GM23338 (cell line): ENCODE results near the gene EFCAB6. TPM values are rescaled to one million over a fixed set of nuclear protein-coding genes. Genes with fewer than 3 reads are reported as not detected.

Experiments
- ATAC-seq: fragments of 200-7000 bp; cut with Tn5 transposase; 3 replicates; pipeline ENCODE4 v1.9.1; 2020
- DNase-seq: peaks from one replicate; pipeline ENCODE4 v3.0.0-alpha.2; 2015; ENCODE audit warnings: low spot score
- H2AFZ ChIP-seq: fragments of 200-600 bp; sonication (generic); 2 replicates; pipeline ENCODE4 v1.8.0; 2016; ENCODE audit warnings: antibody characterized with exemption, mild to moderate bottlenecking, moderate library complexity
- H3F3A ChIP-seq: fragments of 200-600 bp; sonication (generic); replicated peaks from 2 replicates; pipeline ENCODE4 v1.8.0; 2017; ENCODE audit warnings: antibody characterized with exemption, mixed run types, low read depth
- H3K27ac ChIP-seq: fragments of 200-600 bp; sonication (generic); 2 replicates; pipeline ENCODE4 v1.6.1; 2016; ENCODE audit warnings: low read depth
- H3K27me3 ChIP-seq: fragments of 200-600 bp; sonication (generic); 2 replicates; pipeline ENCODE4 v1.8.0; 2016; ENCODE audit warnings: mild to moderate bottlenecking, mixed run types, moderate library complexity; ENCODE audit not compliant: insufficient read depth
- H3K36me3 ChIP-seq: fragments of 200-600 bp; sonication (generic); 2 replicates; pipeline ENCODE4 v1.8.0; 2016; ENCODE audit warnings: mild to moderate bottlenecking; ENCODE audit not compliant: insufficient read depth
- H3K4me1 ChIP-seq: fragments of 200-600 bp; sonication (generic); 2 replicates; pipeline ENCODE4 v1.8.0; 2016; ENCODE audit warnings: mild to moderate bottlenecking, moderate library complexity; ENCODE audit not compliant: insufficient read depth
- H3K4me2 ChIP-seq: fragments of 200-600 bp; sonication (generic); 2 replicates; pipeline ENCODE4 v1.7.1; 2017; ENCODE audit warnings: mixed run types
- H3K4me3 ChIP-seq: fragments of 200-600 bp; sonication (generic); 2 replicates; pipeline ENCODE4 v1.6.1; 2016; ENCODE audit warnings: mixed run types
- H3K79me2 ChIP-seq: fragments of 200-600 bp; sonication (generic); replicated peaks from 2 replicates; pipeline ENCODE4 v1.8.0; 2017; ENCODE audit warnings: mild to moderate bottlenecking; ENCODE audit not compliant: insufficient read depth
- H3K9me2 ChIP-seq: fragments of 200-600 bp; sonication (generic); 2 replicates; pipeline ENCODE4 v1.8.0; 2017; ENCODE audit not compliant: insufficient read depth
- H4K20me1 ChIP-seq: fragments of 200-600 bp; sonication (generic); replicated peaks from 2 replicates; pipeline ENCODE4 v1.8.0; 2017; ENCODE audit warnings: mild to moderate bottlenecking; ENCODE audit not compliant: insufficient read depth
- H3K27ac Mint-ChIP-seq: 2 replicates; pipeline ENCODE4 v1.8.0; 2020; ENCODE audit warnings: inconsistent platforms, mild to moderate bottlenecking, moderate library complexity, mixed read lengths
- H3K27me3 Mint-ChIP-seq: 3 replicates; pipeline ENCODE4 v1.8.0; 2022; ENCODE audit warnings: low read depth, mild to moderate bottlenecking, moderate library complexity, mixed read lengths, inconsistent platforms; ENCODE audit not compliant: insufficient read depth, poor library complexity
- H3K36me3 Mint-ChIP-seq: 3 replicates; pipeline ENCODE4 v1.8.0; 2021; ENCODE audit warnings: low read depth, mild to moderate bottlenecking, inconsistent platforms, moderate library complexity, mixed read lengths
- H3K4me1 Mint-ChIP-seq: 3 replicates; pipeline ENCODE4 v1.8.0; 2020; ENCODE audit warnings: mild to moderate bottlenecking, inconsistent platforms, mixed read lengths
- H3K4me3 Mint-ChIP-seq: 3 replicates; pipeline ENCODE4 v1.8.0; 2021; ENCODE audit warnings: moderate library complexity, mild to moderate bottlenecking, inconsistent platforms, mixed read lengths
- H3K9me3 Mint-ChIP-seq: 3 replicates; pipeline ENCODE4 v1.8.0; 2020; ENCODE audit warnings: moderate library complexity, mild to moderate bottlenecking, inconsistent platforms, mixed read lengths
- EZH2 ChIP-seq: fragments of 200-600 bp; sonication (generic); IDR thresholded peaks from one replicate; pipeline ENCODE4 v1.8.0; 2017; ENCODE audit warnings: antibody characterized with exemption, mild to moderate bottlenecking, low read depth; ENCODE audit not compliant: unreplicated experiment
- EZH2phosphoT487 ChIP-seq: fragments of 200-600 bp; sonication (generic); IDR thresholded peaks from one replicate; pipeline ENCODE4 v1.8.1; 2018; ENCODE audit warnings: antibody characterized with exemption; ENCODE audit not compliant: unreplicated experiment
- JUNB ChIP-seq: IDR thresholded peaks from one replicate; pipeline ENCODE4 v1.6.1; 2016; ENCODE audit warnings: antibody characterized with exemption; ENCODE audit not compliant: unreplicated experiment
- NANOG ChIP-seq: IDR thresholded peaks from 2 replicates; pipeline ENCODE4 v1.6.1; 2016; ENCODE audit warnings: antibody characterized with exemption, borderline replicate concordance
- POLR2AphosphoS5 ChIP-seq: IDR thresholded peaks from 2 replicates; pipeline ENCODE4 v1.6.1; 2016; ENCODE audit warnings: antibody characterized with exemption, low read depth
- REST ChIP-seq: IDR thresholded peaks from one replicate; pipeline ENCODE4 v1.6.1; 2018; ENCODE audit warnings: antibody characterized with exemption; ENCODE audit not compliant: unreplicated experiment
- STAT1 ChIP-seq: IDR thresholded peaks from one replicate; pipeline ENCODE4 v1.6.1; 2016; ENCODE audit warnings: antibody characterized with exemption; ENCODE audit not compliant: unreplicated experiment
- ZNF114 ChIP-seq: fragments of 250-450 bp; sonication (Bioruptor Pico); IDR thresholded peaks from 2 replicates; pipeline ENCODE4 v1.5.0; 2020; ENCODE audit warnings: mild to moderate bottlenecking, moderate library complexity
- polyA plus RNA-seq: library from polyadenylated mRNA; unstranded; fragments of >200 nt; fragmentation: Nextera tagmentation; extraction: Ambion mirVana; gene quantifications from 2 replicates; pipeline ENCODE4 v1.2.1, GENCODE V29; 2016
- total RNA-seq: library from RNA; depleted of rRNA; stranded (reverse); fragments of >200 nt; shearing (Covaris generic); gene quantifications from 2 replicates; pipeline ENCODE4 v1.2.3, GENCODE V29; 2014
- TF ChIP-seq, protein P1 (sequence below), 2 experiments: fragments of 200-600 bp in 1 of 2; sonication (generic) in 1 of 2; conservative IDR thresholded peaks; 2 replicates each; pipeline versions ENCODE4 v1.5.1 to v1.6.1; 2016 to 2017; ENCODE audit warnings: antibody characterized with exemption in 2 of 2, low read depth in 2 of 2, mild to moderate bottlenecking in 2 of 2, moderate library complexity in 1 of 2
- TF ChIP-seq, protein P2 (sequence below): fragments of 250-450 bp; sonication (Bioruptor Pico); IDR thresholded peaks from 2 replicates; pipeline ENCODE4 v1.5.0; 2020; ENCODE audit warnings: mild to moderate bottlenecking, moderate library complexity

The EFCAB6 gene
- total and polyA plus RNA-seq, 2 experiments from 2014 or later, result 1.1 to 1.8 TPM

DNA sequence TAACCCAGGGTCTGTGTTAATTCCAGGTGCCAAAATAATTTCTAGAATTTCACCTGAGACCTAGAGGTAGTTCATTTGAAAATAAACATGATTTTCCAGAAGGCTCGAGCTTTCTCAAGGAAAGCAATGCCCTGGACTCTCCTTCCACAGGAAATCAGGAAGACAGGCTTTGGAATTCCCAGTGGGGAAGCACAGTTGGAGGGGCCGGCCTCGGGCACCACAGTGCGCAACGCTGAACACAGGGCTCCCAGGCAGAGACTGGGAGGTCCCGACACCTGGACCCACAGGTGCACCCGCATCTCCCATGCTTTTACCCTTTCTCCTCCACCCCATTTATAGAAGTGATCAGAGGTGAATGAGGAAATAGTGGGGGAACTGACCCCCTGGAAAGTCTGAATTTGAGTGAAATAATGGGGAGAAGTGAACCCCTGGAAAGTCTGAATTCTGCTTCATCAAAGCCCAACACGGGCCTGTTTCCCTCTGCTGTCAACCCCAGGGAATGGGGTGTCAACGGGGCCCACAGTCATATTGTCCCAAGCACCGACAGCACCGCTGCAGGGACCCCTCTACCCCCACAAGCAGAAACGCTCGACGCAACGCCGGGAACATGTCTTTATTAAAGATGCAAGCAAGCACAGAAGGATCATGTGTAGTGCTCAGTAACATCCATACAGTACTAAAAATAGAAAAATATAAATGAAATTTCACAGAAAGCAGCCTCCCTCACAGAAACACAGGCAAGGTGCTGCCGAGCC lies 12.0 kb upstream of the EFCAB6 start (continued):
- no peak for TF ChIP-seq REST
- TF ChIP-seq EZH2, result no peak
- no peak for TF ChIP-seq NANOG
- no peak for TF ChIP-seq STAT1

DNA sequence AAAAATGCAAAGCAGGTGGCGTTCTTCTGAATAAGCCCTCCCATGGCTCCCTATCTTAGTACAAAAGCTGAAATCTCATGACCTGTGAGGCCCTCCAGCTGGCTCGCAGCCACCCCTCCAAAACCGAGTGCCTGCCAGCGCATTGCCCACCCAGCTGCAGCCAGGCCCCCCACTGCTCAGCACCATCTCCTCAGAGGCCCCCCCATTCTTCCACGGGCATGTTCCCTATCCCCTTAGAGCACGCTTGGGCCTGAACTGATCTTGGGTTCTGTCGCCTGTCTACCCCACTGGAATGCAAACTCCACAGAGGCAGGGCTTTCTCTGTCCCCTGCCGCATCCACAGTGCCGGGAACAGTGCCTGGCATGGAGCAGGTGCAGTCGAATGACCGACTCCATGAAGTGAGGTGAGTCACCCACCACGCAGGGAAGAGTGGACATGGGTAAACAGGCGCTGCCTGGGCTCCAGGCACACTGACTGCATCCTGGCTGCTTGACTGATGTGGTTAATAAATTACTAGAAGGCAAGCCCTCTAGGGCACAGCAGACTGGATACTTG lies 11.3 kb upstream of the EFCAB6 start:
- Histone ChIP-seq H3F3A (no peaks in the 10 kb centered on the region), H3K27me3 (no peaks in the 10 kb centered on the region), H2AFZ (no peak overlapping the region), H3K79me2 (no peaks in the 10 kb centered on the region), H3K27ac (0 out of 2 replicates have a peak overlapping the region, but pooled peaks have one; percentile 66), H3K4me3 (no peak overlapping the region), H3K4me2 (peak overlapping the region; percentile 68), H3K9me2 (no peaks in the 10 kb centered on the region), H4K20me1 (peaks cover 6% of the 10 kb centered on the region), H3K36me3 (peaks cover 6% of the 10 kb centered on the region), H3K4me1 (peaks cover 21% of the 10 kb centered on the region)
- Mint-ChIP-seq H3K9me3 (peaks cover 3% of the 10 kb centered on the region; the same call in 1 of the 3 replicates), H3K4me3 (no peak overlapping the region; the same call in 2 of the 3 replicates), H3K27ac (peak overlapping the region; percentile 85), H3K27me3 (peaks cover 18% of the 10 kb centered on the region), H3K36me3 (peaks cover 22% of the 10 kb centered on the region), H3K4me1 (peaks cover 71% of the 10 kb centered on the region)
- ATAC-seq, result peak; percentile 47
- DNase-seq, result peak; percentile 50
- TF ChIP-seq, protein P1, sequence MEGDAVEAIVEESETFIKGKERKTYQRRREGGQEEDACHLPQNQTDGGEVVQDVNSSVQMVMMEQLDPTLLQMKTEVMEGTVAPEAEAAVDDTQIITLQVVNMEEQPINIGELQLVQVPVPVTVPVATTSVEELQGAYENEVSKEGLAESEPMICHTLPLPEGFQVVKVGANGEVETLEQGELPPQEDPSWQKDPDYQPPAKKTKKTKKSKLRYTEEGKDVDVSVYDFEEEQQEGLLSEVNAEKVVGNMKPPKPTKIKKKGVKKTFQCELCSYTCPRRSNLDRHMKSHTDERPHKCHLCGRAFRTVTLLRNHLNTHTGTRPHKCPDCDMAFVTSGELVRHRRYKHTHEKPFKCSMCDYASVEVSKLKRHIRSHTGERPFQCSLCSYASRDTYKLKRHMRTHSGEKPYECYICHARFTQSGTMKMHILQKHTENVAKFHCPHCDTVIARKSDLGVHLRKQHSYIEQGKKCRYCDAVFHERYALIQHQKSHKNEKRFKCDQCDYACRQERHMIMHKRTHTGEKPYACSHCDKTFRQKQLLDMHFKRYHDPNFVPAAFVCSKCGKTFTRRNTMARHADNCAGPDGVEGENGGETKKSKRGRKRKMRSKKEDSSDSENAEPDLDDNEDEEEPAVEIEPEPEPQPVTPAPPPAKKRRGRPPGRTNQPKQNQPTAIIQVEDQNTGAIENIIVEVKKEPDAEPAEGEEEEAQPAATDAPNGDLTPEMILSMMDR (conservative IDR thresholded peaks at IDR 0.05; ENCODE audit: low read depth in 2 of 2), result no peak
- TF ChIP-seq, protein P2, sequence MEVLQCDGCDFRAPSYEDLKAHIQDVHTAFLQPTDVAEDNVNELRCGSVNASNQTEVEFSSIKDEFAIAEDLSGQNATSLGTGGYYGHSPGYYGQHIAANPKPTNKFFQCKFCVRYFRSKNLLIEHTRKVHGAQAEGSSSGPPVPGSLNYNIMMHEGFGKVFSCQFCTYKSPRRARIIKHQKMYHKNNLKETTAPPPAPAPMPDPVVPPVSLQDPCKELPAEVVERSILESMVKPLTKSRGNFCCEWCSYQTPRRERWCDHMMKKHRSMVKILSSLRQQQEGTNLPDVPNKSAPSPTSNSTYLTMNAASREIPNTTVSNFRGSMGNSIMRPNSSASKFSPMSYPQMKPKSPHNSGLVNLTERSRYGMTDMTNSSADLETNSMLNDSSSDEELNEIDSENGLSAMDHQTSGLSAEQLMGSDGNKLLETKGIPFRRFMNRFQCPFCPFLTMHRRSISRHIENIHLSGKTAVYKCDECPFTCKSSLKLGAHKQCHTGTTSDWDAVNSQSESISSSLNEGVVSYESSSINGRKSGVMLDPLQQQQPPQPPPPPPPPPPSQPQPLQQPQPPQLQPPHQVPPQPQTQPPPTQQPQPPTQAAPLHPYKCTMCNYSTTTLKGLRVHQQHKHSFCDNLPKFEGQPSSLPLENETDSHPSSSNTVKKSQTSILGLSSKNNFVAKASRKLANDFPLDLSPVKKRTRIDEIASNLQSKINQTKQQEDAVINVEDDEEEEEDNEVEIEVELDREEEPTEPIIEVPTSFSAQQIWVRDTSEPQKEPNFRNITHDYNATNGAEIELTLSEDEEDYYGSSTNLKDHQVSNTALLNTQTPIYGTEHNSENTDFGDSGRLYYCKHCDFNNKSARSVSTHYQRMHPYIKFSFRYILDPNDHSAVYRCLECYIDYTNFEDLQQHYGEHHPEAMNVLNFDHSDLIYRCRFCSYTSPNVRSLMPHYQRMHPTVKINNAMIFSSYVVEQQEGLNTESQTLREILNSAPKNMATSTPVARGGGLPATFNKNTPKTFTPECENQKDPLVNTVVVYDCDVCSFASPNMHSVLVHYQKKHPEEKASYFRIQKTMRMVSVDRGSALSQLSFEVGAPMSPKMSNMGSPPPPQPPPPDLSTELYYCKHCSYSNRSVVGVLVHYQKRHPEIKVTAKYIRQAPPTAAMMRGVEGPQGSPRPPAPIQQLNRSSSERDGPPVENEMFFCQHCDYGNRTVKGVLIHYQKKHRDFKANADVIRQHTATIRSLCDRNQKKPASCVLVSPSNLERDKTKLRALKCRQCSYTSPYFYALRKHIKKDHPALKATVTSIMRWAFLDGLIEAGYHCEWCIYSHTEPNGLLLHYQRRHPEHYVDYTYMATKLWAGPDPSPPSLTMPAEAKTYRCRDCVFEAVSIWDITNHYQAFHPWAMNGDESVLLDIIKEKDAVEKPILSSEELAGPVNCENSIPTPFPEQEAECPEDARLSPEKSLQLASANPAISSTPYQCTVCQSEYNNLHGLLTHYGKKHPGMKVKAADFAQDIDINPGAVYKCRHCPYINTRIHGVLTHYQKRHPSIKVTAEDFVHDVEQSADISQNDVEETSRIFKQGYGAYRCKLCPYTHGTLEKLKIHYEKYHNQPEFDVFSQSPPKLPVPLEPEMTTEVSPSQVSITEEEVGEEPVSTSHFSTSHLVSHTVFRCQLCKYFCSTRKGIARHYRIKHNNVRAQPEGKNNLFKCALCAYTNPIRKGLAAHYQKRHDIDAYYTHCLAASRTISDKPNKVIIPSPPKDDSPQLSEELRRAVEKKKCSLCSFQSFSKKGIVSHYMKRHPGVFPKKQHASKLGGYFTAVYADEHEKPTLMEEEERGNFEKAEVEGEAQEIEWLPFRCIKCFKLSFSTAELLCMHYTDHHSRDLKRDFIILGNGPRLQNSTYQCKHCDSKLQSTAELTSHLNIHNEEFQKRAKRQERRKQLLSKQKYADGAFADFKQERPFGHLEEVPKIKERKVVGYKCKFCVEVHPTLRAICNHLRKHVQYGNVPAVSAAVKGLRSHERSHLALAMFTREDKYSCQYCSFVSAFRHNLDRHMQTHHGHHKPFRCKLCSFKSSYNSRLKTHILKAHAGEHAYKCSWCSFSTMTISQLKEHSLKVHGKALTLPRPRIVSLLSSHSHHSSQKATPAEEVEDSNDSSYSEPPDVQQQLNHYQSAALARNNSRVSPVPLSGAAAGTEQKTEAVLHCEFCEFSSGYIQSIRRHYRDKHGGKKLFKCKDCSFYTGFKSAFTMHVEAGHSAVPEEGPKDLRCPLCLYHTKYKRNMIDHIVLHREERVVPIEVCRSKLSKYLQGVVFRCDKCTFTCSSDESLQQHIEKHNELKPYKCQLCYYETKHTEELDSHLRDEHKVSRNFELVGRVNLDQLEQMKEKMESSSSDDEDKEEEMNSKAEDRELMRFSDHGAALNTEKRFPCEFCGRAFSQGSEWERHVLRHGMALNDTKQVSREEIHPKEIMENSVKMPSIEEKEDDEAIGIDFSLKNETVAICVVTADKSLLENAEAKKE (CRISPR knock-in tag), result no peak
- TF ChIP-seq STAT1, result no peak
- TF ChIP-seq JUNB, result no peak
- TF ChIP-seq EZH2, result no peak
- no peak for TF ChIP-seq ZNF114 (CRISPR knock-in tag)
- no peak for TF ChIP-seq POLR2AphosphoS5
- no peak for TF ChIP-seq EZH2phosphoT487
